K562 (cell line): ENCODE results near the gene MARS1.

Experiments
- BCL6 ChIP-seq: fragments of 250-450 bp; sonication (Bioruptor Pico); IDR thresholded peaks from 2 replicates; pipeline ENCODE4 v1.4.0; 2020
- ERF ChIP-seq: fragments of 450-650 bp; formaldehyde crosslinking; IDR thresholded peaks from 2 replicates; pipeline ENCODE4 v1.4.0; 2020; ENCODE audit warnings: mild to moderate bottlenecking, mixed read lengths
- EZH2 ChIP-seq: IDR thresholded peaks from 2 replicates; pipeline ENCODE4 v1.6.1; 2012; ENCODE audit warnings: low read depth, mild to moderate bottlenecking, inconsistent platforms, low read length, borderline replicate concordance
- JUN ChIP-seq, 2 experiments: sonication (generic) in 1 of 2; formaldehyde crosslinking in 1 of 2; IDR thresholded peaks; 2 replicates each; pipeline versions ENCODE4 v1.6.1 to v1.8.0; 2012 to 2022; ENCODE audit warnings: borderline replicate concordance in 2 of 2, mild to moderate bottlenecking in 2 of 2, improper control_type of control experiment in 1 of 2, low read depth in 1 of 2, low read length in 1 of 2, missing genetic modification reagents in 1 of 2
- KDM1A ChIP-seq, 2 experiments: fragments of 450-650 bp; IDR thresholded peaks; 2 replicates each; pipeline ENCODE4 v1.6.1; 2016; ENCODE audit warnings: mild to moderate bottlenecking in 2 of 2
- KLF1 ChIP-seq: fragments of 450-650 bp; IDR thresholded peaks from 2 replicates; pipeline ENCODE4 v1.6.1; 2016; ENCODE audit warnings: missing genetic modification characterization, missing compliant biosample characterization
- MYNN ChIP-seq, 2 experiments: sonication (generic); formaldehyde crosslinking in 1 of 2; IDR thresholded peaks; 2 replicates each; pipeline versions ENCODE4 v1.5.0 to v1.6.1; 2016 to 2020; ENCODE audit warnings: antibody characterized with exemption in 1 of 2, missing genetic modification reagents in 1 of 2
- SIN3A ChIP-seq, 2 experiments: fragments of 150-350 bp in 1 of 2; IDR thresholded peaks; 2 replicates each; pipeline ENCODE4 v1.6.1; 2011 to 2016; ENCODE audit warnings: borderline replicate concordance in 2 of 2, low read depth in 2 of 2, low read length in 2 of 2, mild to moderate bottlenecking in 2 of 2, moderate library complexity in 2 of 2; ENCODE audit not compliant: control insufficient read depth in 1 of 2
- SRF ChIP-seq, 2 experiments: fragments of 250-450, 450-650 bp in 1 of 2; sonication (Bioruptor Pico) in 1 of 2; sonication (generic) in 1 of 2; formaldehyde crosslinking; IDR thresholded peaks; 2 replicates each; pipeline versions ENCODE4 v1.5.0 to v1.5.1; 2020 to 2022; ENCODE audit warnings: mild to moderate bottlenecking in 1 of 2, missing genetic modification reagents in 1 of 2
- TAF1 ChIP-seq: IDR thresholded peaks from 2 replicates; pipeline ENCODE4 v1.6.1; 2011; ENCODE audit warnings: mild to moderate bottlenecking, low read length, moderate library complexity; ENCODE audit not compliant: insufficient read depth, control insufficient read depth, severe bottlenecking; ENCODE audit errors: extremely low read depth
- ZNF134 ChIP-seq: fragments of 250-450 bp; sonication (Bioruptor Pico); conservative IDR thresholded peaks from 2 replicates; pipeline ENCODE4 v1.4.0; 2020

DNA sequence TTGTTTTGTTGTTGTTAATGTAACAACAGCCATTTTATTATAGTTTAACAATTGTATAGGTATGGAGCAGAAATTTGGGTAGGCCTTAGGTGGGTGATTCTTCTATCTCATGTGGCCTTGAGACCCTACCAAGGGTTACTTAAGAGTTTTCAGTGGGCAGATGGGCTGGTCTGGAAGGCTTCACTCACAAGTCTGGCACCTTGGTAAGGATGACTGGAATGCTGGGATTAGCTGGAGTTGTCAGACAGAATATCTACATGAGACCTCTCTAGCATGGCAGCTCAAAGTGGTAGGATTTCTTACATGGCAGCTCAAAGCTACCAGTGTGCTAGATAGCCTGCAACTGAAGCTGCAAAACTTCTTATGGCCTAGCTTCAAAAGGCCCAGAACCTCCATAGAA is 2.2 kb upstream of the MARS1 start:
- TF ChIP-seq SRF (CRISPR knock-in tag; IDR thresholded peaks at IDR 0.05) (no peak), MYNN (IDR thresholded peaks at IDR 0.05) (no peak), MYNN (CRISPR knock-in tag; IDR thresholded peaks at IDR 0.05) (no peak), BCL6 (no peak), ZNF134 (CRISPR knock-in tag) (no peak), TAF1 (no peak), SIN3A (IDR thresholded peaks at IDR 0.05; ENCODE audit: borderline replicate concordance in 2 of 2, control insufficient read depth in 1 of 2, low read depth in 2 of 2, low read length in 2 of 2) (no peak), KLF1 (tag) (no peak), JUN (IDR thresholded peaks at IDR 0.05; ENCODE audit: borderline replicate concordance, low read depth, low read length) (no peak), JUN (CRISPR knock-in tag; IDR thresholded peaks at IDR 0.05; ENCODE audit: borderline replicate concordance) (no peak), EZH2 (no peak), KDM1A (IDR thresholded peaks at IDR 0.05) (no peak), ERF (CRISPR knock-in tag) (no peak)
